Gastroesophageal sphincter (tissue), 3 donors: ENCODE data around the gene SENP5.
"Not testable (repeated sequence)": the region's sequence is repeated elsewhere in the genome, so short reads cannot be mapped to it uniquely, and the experiment has no call there.

Experiments
- EP300 ChIP-seq: sonication (generic); formaldehyde crosslinking; IDR thresholded peaks from one replicate; pipeline ENCODE4 v1.6.1; 2017; ENCODE audit warnings: antibody characterized with exemption, mild to moderate bottlenecking
- POLR2A ChIP-seq, 2 donors: fragments of 450-650 bp; IDR thresholded peaks; one replicate each; pipeline ENCODE4 v1.6.1; 2017; ENCODE audit warnings: antibody characterized with exemption in 2 of 2, mild to moderate bottlenecking in 2 of 2, moderate library complexity in 1 of 2
- POLR2AphosphoS5 ChIP-seq: sonication (generic); formaldehyde crosslinking; IDR thresholded peaks from one replicate; pipeline ENCODE4 v1.6.1; 2017; ENCODE audit warnings: antibody characterized with exemption
- TF ChIP-seq, protein P1 (sequence below), 4 experiments: fragments of 200-600 bp in 2 of 4; fragments of 450-650 bp in 2 of 4; sonication (generic) in 1 of 4; IDR thresholded peaks; one replicate each; pipeline ENCODE4 v1.5.1; 2017 to 2019; ENCODE audit warnings: antibody characterized with exemption in 4 of 4, mild to moderate bottlenecking in 2 of 4, moderate library complexity in 2 of 4

DNA sequence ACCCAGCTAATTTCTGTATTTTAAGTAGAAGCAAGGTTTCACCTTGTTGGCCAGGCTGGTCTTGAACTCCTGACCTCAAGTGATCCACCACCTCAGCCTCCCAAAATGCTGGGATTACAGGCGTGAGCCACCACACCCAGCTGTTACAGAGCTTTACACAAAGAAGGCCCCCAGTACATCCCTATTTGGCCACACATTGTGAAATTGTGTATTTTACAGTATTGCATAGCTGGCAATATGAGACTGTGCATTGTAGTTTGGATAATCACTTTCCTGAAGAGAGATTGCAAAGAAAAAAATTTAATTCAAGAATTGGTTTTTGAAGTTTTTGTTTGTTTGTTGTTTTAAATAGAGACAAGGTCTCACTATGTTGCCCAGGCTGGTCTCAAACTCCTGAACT, 31.1 kb upstream of the SENP5 start:
- TF ChIP-seq, protein P1, sequence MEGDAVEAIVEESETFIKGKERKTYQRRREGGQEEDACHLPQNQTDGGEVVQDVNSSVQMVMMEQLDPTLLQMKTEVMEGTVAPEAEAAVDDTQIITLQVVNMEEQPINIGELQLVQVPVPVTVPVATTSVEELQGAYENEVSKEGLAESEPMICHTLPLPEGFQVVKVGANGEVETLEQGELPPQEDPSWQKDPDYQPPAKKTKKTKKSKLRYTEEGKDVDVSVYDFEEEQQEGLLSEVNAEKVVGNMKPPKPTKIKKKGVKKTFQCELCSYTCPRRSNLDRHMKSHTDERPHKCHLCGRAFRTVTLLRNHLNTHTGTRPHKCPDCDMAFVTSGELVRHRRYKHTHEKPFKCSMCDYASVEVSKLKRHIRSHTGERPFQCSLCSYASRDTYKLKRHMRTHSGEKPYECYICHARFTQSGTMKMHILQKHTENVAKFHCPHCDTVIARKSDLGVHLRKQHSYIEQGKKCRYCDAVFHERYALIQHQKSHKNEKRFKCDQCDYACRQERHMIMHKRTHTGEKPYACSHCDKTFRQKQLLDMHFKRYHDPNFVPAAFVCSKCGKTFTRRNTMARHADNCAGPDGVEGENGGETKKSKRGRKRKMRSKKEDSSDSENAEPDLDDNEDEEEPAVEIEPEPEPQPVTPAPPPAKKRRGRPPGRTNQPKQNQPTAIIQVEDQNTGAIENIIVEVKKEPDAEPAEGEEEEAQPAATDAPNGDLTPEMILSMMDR (IDR thresholded peaks at IDR 0.05) = not testable (repeated sequence)
- not testable (repeated sequence) for TF ChIP-seq POLR2A (IDR thresholded peaks at IDR 0.05); EP300; POLR2AphosphoS5
